Panc1 (cell line): ENCODE data around the gene PSTPIP1. TPM values are rescaled to one million over a fixed set of nuclear protein-coding genes. Genes with fewer than 3 reads are reported as not detected.

ENCODE experiments used
- ATAC-seq: fragments of 200-7000 bp; cut with Tn5 transposase; 2 replicates; pipeline ENCODE4 v1.9.1; 2020; ENCODE audit warnings: mild to moderate bottlenecking, moderate library complexity
- BruUV-seq: library from RNA; stranded (reverse); fragments of 400-500 nt; replicated peaks from 2 replicates; lab custom pipeline; 2021; lab: Mats Ljungman, UMichigan
- CTCF ChIA-PET: fragments of 300-600 bp; sonication (Branson Sonifier 250); formaldehyde crosslinking; loops from one replicate; lab custom pipeline; 2022; ENCODE audit warnings: antibody characterized with exemption; lab: Charles Lee
- POLR2A ChIA-PET: fragments of 300-600 bp; sonication (Branson Sonifier 250); formaldehyde crosslinking; loops from one replicate; lab custom pipeline; 2022; ENCODE audit warnings: antibody characterized with exemption; lab: Charles Lee
- DNase-seq: peaks from one replicate; pipeline ENCODE4 v3.0.0-alpha.2; 2010; ENCODE audit warnings: low read depth, low spot score
- H3K27ac ChIP-seq: 2 replicates; pipeline ENCODE4 v1.5.1; 2011; ENCODE audit warnings: mild to moderate bottlenecking, low read length, inconsistent platforms
- H3K27me3 ChIP-seq: fragments of 200-500 bp; sonication (Bioruptor generic); 2 replicates; pipeline ENCODE4 v1.6.0; 2014; ENCODE audit warnings: low read length, inconsistent platforms; ENCODE audit not compliant: control insufficient read depth, insufficient read depth
- H3K36me3 ChIP-seq: fragments of 200-500 bp; sonication (Bioruptor generic); 2 replicates; pipeline ENCODE4 v1.5.1; 2014; ENCODE audit warnings: inconsistent platforms, mild to moderate bottlenecking, low read length, moderate library complexity; ENCODE audit not compliant: control insufficient read depth, insufficient read depth
- H3K4me1 ChIP-seq: 2 replicates; pipeline ENCODE4 v1.5.1; 2011; ENCODE audit warnings: inconsistent platforms, mild to moderate bottlenecking, low read length, moderate library complexity; ENCODE audit not compliant: control insufficient read depth, insufficient read depth
- H3K4me3 ChIP-seq, 2 experiments: 2 replicates each; pipeline ENCODE4 v1.5.1; 2011 to 2012; ENCODE audit warnings: low read depth in 2 of 2, low read length in 2 of 2, mild to moderate bottlenecking in 2 of 2, inconsistent platforms in 1 of 2, moderate library complexity in 1 of 2
- H3K9me3 ChIP-seq: fragments of 200-500 bp; sonication (Bioruptor generic); 2 replicates; pipeline ENCODE4 v1.5.1; 2014; ENCODE audit warnings: low read depth, mild to moderate bottlenecking, inconsistent platforms, low read length, moderate library complexity; ENCODE audit not compliant: control insufficient read depth, insufficient read depth
- CTCF ChIP-seq: fragments of 450-650 bp; IDR thresholded peaks from 2 replicates; pipeline ENCODE4 v1.5.1; 2017; ENCODE audit warnings: mild to moderate bottlenecking
- POLR2AphosphoS5 ChIP-seq: IDR thresholded peaks from 2 replicates; pipeline ENCODE4 v1.6.1; 2012; ENCODE audit warnings: mild to moderate bottlenecking, low read depth, low read length, moderate library complexity
- SIN3A ChIP-seq: IDR thresholded peaks from 2 replicates; pipeline ENCODE4 v1.6.1; 2012; ENCODE audit warnings: low read depth, mild to moderate bottlenecking, low read length, moderate library complexity, borderline replicate concordance; ENCODE audit not compliant: insufficient read depth
- TCF7L2 ChIP-seq: IDR thresholded peaks from 2 replicates; pipeline ENCODE4 v1.6.1; 2011; ENCODE audit warnings: mild to moderate bottlenecking, low read depth, low read length, inconsistent platforms
- in situ Hi-C: cut with HindIII; loops from 2 replicates; pipeline ENCODE4 v1.10.0; 2016; ENCODE audit warnings: low sequenced_read_pairs, low pct_unique_long_range_greater_than_20kb
- intact Hi-C: fragments of 100-400 bp; cut with micrococcal nuclease; formaldehyde crosslinking; loops from one replicate; pipeline ENCODE4 v1.10.0; 2022; ENCODE audit not compliant: unreplicated experiment
- total RNA-seq: library from RNA; stranded (reverse); gene quantifications from one replicate; pipeline ENCODE4 v1.2.1, GENCODE V29; 2021; ENCODE audit not compliant: unreplicated experiment
- TF ChIP-seq, protein P1 (sequence below), 2 experiments: IDR thresholded peaks; 2 replicates each; pipeline ENCODE4 v1.6.1; 2011 to 2012; ENCODE audit warnings: low read depth in 2 of 2, control low read depth in 1 of 2, low read length in 1 of 2, mild to moderate bottlenecking in 1 of 2, moderate library complexity in 1 of 2; ENCODE audit not compliant: insufficient read depth in 1 of 2

PSTPIP1 gene
- total RNA-seq, 1 experiment from 2014 or later, result 0.46 TPM

GRCh38 chr15:77029166-77030047 is 34.5 kb downstream of the PSTPIP1 start:
- ChIA-PET POLR2A (no interaction called here), CTCF (no interaction called here)
- no peak for DNase-seq
- Histone ChIP-seq H3K27me3 (no peaks in the 10 kb centered on the region), H3K36me3 (no peaks in the 10 kb centered on the region), H3K9me3 (no peaks in the 10 kb centered on the region), H3K27ac (no peak overlapping the region), H3K4me1 (no peaks in the 10 kb centered on the region; the same call in 1 of the 2 replicates), H3K4me3 (no peak overlapping the region)
- in situ Hi-C loops (no loop called here), intact Hi-C loops (loop anchor here (5.0 kb wide), 1 partner anchor 513 kb away; no protein-coding TSS in a partner anchor)
- no peak for TF ChIP-seq POLR2AphosphoS5
- TF ChIP-seq CTCF, result no peak
- no peak for TF ChIP-seq TCF7L2
- TF ChIP-seq, protein P1, sequence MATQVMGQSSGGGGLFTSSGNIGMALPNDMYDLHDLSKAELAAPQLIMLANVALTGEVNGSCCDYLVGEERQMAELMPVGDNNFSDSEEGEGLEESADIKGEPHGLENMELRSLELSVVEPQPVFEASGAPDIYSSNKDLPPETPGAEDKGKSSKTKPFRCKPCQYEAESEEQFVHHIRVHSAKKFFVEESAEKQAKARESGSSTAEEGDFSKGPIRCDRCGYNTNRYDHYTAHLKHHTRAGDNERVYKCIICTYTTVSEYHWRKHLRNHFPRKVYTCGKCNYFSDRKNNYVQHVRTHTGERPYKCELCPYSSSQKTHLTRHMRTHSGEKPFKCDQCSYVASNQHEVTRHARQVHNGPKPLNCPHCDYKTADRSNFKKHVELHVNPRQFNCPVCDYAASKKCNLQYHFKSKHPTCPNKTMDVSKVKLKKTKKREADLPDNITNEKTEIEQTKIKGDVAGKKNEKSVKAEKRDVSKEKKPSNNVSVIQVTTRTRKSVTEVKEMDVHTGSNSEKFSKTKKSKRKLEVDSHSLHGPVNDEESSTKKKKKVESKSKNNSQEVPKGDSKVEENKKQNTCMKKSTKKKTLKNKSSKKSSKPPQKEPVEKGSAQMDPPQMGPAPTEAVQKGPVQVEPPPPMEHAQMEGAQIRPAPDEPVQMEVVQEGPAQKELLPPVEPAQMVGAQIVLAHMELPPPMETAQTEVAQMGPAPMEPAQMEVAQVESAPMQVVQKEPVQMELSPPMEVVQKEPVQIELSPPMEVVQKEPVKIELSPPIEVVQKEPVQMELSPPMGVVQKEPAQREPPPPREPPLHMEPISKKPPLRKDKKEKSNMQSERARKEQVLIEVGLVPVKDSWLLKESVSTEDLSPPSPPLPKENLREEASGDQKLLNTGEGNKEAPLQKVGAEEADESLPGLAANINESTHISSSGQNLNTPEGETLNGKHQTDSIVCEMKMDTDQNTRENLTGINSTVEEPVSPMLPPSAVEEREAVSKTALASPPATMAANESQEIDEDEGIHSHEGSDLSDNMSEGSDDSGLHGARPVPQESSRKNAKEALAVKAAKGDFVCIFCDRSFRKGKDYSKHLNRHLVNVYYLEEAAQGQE (IDR thresholded peaks at IDR 0.05; ENCODE audit: insufficient read depth in 1 of 2, low read depth in 2 of 2, low read length in 1 of 2), result no peak
- TF ChIP-seq SIN3A, result no peak
- no peak for ATAC-seq
- no TSS peak for BruUV-seq

- BruUV-seq, result no TSS peak
- ChIA-PET POLR2A (no interaction called here), CTCF (interaction anchor here (0.6 to 0.7 kb wide), 2 partner anchors 36 to 593 kb away, joined by 4 to 8 read pairs; no protein-coding TSS in a partner anchor)
- Histone ChIP-seq H3K27ac (no peak overlapping the region), H3K9me3 (no peaks in the 10 kb centered on the region), H3K36me3 (no peaks in the 10 kb centered on the region), H3K4me3 (no peak overlapping the region), H3K4me1 (no peaks in the 10 kb centered on the region; the same call in 1 of the 2 replicates), H3K27me3 (no peaks in the 10 kb centered on the region)
- TF ChIP-seq TCF7L2, result no peak
- ATAC-seq (peak; percentile 24; the same call in 1 of the 2 replicates), DNase-seq (no peak)
- intact Hi-C loops, result no loop called here
- in situ Hi-C loops, result no loop called here
Observed at GRCh38 chr15:77030048-77030927, 35.4 kb downstream of the PSTPIP1 start.
